Measurements from ENCODE around the gene FBLN2.

The FBLN2 gene

GRCh38 chr3:13574798-13575451, 26.0 kb downstream of the FBLN2 start:
- peak in 3 of 10 donors; percentile 54 to 65 (median 59) for DNase-seq
- intact Hi-C loops (cut with DNase I), result no loop called here

DNA sequence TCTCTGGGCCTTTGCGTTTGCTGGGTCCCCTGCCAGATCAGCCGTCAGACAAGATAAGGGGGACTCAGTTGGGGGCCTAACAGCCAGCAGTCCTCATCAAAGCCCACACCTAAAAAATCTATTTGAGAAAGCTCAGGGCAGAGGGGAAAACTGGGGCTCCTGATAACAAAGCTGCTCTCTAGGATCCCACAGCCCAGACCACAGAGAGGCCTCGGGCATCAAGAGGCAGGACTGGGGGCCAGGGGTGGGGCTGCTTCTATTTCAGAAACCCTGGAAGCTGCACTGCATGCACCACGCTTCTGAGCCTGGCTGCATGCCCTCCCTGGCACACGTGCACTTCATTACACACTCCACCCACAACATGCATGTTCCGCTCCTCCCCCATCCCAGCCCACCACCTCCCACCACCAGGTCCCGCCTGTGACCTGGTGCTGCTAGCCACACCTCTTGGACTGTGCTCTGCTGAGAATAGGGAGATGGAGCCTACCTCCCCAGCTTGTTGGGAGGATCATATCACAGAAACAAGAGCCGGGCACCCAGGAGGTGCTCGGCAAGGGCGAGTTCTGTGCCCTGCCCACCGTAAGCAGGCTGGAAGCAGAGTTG, 26.6 kb downstream of the FBLN2 start:
- peak in 2 of 10 donors; percentile 54 to 75 for DNase-seq
- intact Hi-C loops (cut with DNase I), result no loop called here

GRCh38 chr3:13577181-13578121, 28.5 kb downstream of the FBLN2 start:
- intact Hi-C loops (cut with DNase I), result no loop called here
- DNase-seq, result peak in 3 of 10 donors; percentile 52 to 77 (median 64)

GRCh38 chr3:13578251-13578650, 29.3 kb downstream of the FBLN2 start:
- intact Hi-C loops (cut with DNase I), result no loop called here

GRCh38 chr3:13579063-13579462, 30.1 kb downstream of the FBLN2 start:
- peak in 1 of 10 donors; percentile 5 for DNase-seq
- intact Hi-C loops (cut with DNase I), result no loop called here

More at GRCh38 chr3:13578251-13578650, 29.3 kb downstream of the FBLN2 start:
- DNase-seq, result peak in 1 of 10 donors; percentile 8

DNA sequence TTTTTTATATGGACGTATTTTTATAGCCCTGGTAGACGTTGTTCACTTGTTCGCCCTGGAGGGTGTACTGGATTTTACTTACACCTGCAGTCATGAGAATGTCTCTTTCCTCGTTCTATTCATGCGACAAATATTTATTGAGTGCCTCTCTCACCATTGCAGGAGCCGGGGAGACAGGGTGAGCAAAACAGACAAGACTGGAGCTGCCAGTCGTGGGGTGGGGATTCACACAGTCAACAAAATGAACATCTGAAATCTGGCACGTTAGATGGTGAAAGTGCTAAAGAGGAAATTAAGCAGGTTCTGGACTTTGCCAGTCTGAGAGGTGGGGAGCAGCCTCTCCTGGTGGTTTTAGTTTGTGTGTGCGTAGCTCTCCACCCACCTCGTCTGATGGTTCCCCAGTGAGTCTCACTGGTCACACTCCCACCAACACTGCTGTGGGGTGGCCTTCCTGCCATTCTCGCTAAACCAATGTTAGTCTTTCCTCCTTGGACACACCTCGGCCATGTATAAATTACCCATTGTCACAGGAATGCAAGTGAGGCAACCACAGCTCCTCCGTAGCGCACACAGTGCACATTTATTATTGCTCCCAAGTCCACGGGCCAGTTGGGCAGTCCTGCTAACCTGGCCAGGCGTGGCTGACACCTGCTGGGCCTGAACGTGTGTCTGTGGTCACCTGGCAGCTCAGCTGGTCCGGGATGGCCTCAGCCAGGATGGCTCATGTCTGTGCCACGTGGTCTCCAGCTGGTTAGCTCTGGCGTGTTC, 31.5 kb downstream of the FBLN2 start:
- intact Hi-C loops (cut with DNase I), result no loop called here
- peak in 3 of 10 donors; percentile 30 to 60 (median 44) for DNase-seq

DNA sequence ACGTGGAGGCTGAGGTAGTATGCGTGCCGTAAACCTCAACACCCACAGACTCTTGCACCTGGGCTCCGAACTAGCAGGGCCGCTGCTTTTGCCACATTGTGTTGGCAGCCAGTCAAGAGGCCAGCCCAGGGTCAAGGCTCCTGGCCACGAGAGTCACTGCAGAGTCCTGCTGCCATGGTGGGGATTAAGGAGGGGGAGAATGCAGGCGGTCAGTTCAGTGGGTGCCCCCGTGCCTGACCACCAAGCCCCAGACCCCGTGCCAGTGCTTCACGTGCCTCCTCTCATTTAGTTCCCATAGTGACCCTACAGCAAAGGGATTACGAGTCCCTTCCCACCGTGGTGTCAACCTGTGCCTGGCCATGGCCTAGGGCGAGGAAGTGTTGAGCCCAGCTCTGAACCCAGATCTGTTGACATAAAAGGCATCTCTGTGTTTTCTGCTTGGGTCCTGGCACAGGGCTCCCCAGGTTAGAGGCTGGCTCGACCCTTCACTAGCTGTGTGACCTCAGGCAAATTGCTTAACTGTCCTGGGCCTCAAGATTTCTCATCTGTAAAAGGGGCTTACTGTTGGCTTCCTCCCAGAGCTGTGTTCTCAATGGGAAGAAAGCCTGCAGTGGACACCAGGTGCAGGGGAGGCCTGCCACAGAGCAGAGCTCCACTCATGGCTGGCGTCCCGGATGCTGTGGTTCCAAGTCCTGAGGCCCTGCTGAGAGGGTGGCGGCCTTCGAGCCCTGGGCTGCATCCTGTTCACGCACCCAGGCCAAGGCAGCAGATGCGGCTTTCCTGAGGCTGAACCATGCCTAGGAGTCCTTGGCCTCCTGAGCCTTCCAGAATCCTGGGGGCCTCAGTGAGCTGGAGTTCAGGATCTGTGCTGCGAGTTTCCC, 32.8 kb downstream of the FBLN2 start:
- DNase-seq, result peak in 3 of 10 donors; percentile 72 to 80 (median 73)
- intact Hi-C loops (cut with DNase I), result no loop called here

DNA sequence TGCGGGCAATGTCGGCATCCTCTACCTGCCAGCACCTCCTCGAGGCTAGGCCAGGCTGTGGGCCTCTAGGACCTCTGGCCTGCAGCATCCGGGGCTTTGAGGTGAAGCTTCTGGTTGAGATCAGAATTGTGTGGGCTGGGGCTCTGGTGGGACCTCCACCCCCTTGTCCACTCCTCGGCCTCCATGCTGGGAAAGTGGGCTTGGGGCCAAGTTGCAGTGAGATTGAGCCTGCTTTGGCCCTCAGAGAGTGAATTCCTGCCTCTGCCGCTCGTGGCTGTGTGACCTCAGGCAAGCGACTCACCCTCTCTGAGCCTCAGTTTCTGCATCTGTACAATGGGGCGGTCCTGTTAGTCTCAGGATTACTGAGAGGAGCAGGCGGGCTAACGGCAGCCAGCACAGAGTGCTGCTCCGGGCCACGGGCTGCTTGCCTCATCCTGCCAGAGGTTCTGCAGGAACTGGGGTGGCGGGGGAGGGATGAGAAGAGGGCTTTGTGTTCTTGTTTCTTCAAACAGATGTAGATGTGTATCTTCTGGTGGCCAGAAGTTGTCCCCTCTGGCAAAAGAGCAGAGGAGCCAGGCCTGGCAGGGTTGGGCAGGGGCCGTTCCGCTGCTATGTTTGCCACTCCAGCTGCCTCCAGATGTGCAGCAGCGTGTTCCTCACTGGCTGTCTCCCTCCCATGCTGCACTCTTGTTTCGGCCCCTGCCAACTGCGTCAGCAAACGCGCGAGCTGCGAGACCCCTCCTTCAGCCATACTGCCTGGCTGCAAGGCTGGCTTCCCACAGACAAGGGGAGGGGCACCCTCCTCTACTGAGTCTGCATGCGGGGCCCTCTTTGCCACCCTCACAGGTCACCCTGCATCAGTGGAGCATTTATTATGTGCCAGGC, 33.7 kb downstream of the FBLN2 start:
- peak in 3 of 10 donors; percentile 57 to 73 (median 63) for DNase-seq
- intact Hi-C loops (cut with DNase I), result no loop called here

DNA sequence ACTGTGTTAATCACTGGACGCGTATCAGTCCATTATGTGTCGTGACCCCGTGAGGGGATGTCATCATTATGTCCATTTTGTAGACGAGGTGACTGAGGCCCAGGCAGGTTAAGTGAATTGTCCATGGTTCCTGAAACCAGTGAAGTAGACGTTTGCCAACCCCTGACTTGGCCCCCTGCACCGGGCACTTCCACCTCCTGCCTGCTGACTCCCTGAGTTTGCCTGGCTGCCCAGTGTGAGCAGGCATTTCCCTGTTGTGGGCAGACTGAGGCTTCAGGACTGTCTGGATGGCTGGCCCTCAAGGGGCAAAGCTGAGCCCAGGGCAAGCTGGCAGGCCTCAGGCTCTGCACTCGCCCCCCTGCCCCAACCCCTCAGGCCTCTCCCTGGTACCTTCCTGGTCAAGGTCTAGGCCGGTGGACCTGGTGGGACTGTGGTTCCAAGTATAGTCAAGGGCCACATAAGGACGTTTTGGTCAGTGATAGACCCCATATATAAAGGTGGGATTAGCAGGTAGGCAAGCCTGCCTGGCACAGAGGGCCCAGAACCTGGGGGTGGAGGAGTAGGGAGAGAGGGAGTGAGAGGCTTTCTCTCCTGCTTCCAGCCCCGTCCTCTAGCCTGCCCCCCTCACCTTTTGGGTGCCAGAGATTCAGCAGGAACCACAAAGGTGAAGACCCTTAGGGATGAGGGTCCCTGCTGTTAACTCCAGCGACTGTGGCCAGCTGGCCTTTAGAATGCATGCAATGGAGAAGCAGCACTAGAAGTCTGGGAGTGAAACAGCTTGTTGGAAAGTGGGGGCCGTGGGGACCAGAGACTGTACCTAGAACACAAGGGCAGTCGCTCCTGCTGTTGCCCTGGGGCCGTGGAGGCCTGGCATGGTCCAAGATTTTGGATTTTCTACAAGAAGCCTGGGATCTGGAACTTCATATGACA, 34.6 kb downstream of the FBLN2 start:
- intact Hi-C loops (cut with DNase I), result no loop called here
- DNase-seq, result peak in 3 of 10 donors; percentile 35 to 56 (median 53)

DNA sequence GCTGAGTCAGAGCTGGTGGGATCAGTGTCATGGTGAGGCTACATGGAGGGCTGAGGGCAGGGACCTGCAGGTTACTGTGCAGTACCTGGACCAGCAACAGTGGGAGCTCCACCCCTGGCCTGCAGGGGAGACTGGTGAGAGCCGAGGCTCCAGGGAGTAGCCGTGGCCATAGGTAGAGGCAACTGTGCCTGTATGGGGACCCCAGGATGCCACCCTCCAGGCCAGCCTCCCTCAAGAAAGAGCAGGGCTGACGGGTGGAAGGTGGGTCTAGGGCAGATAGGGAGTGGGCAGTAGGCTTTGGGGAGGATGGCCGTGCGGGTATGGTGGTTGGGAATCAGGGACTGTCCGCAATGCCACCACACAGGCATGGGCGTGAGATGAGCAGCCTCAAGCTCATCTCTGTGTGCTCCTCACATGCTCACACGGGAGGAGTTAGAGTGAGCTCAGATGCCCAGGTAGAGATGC, 35.5 kb downstream of the FBLN2 start:
- intact Hi-C loops (cut with DNase I), result no loop called here
- peak in 3 of 10 donors; percentile 45 to 53 (median 52) for DNase-seq

GRCh38 chr3:13584901-13585300, 36.0 kb downstream of the FBLN2 start:
- peak in 3 of 10 donors; percentile 64 to 67 (median 64) for DNase-seq
- intact Hi-C loops (cut with DNase I), result no loop called here

- intact Hi-C loops (cut with DNase I), result no loop called here
- peak in 1 of 10 donors; percentile 16 for DNase-seq
Observed at GRCh38 chr3:13587442-13587841, 38.5 kb downstream of the FBLN2 start.

- intact Hi-C loops (cut with DNase I), result no loop called here
- DNase-seq, result peak in 3 of 10 donors; percentile 59 to 87 (median 67)
Observed at GRCh38 chr3:13588221-13588701, 39.3 kb downstream of the FBLN2 start.

GRCh38 chr3:13588993-13589392, 40.1 kb downstream of the FBLN2 start:
- intact Hi-C loops (cut with DNase I), result no loop called here
- peak in 2 of 10 donors; percentile 2 to 8 for DNase-seq

GRCh38 chr3:13590841-13591520, 42.1 kb downstream of the FBLN2 start:
- intact Hi-C loops (cut with DNase I), result no loop called here
- DNase-seq, result peak in 2 of 10 donors; percentile 5 to 6

GRCh38 chr3:13593615-13594014, 44.7 kb downstream of the FBLN2 start:
- intact Hi-C loops (cut with DNase I), result no loop called here
- DNase-seq, result peak in 2 of 10 donors; percentile 20 to 41
